HUES48 (cell line): ENCODE results near the gene MIGA2.

Source experiments
- H3K27ac ChIP-seq: one replicate; pipeline ENCODE4 v1.7.0; 2013; ENCODE audit warnings: low read depth, low read length, inconsistent platforms
- H3K27me3 ChIP-seq: 2 replicates; pipeline ENCODE4 v1.6.1; 2013; ENCODE audit warnings: mild to moderate bottlenecking, low read length; ENCODE audit not compliant: control insufficient read depth, insufficient read depth
- H3K36me3 ChIP-seq: 2 replicates; pipeline ENCODE4 v1.6.1; 2013; ENCODE audit warnings: low read length; ENCODE audit not compliant: control insufficient read depth, insufficient read depth
- H3K4me1 ChIP-seq: 2 replicates; pipeline ENCODE4 v1.6.1; 2013; ENCODE audit warnings: mild to moderate bottlenecking, low read length; ENCODE audit not compliant: control insufficient read depth, insufficient read depth
- H3K4me3 ChIP-seq: 2 replicates; pipeline ENCODE4 v1.5.1; 2013; ENCODE audit warnings: mild to moderate bottlenecking, low read depth, low read length
- H3K9ac ChIP-seq: 2 replicates; pipeline ENCODE4 v1.6.1; 2013; ENCODE audit warnings: mild to moderate bottlenecking, low read depth, low read length, moderate library complexity
- H3K9me3 ChIP-seq: 2 replicates; pipeline ENCODE4 v1.6.1; 2013; ENCODE audit warnings: low read length; ENCODE audit not compliant: control insufficient read depth, insufficient read depth

MIGA2 gene

GRCh38 chr9:129012343-129012742, 24.1 kb upstream of the MIGA2 start:
- no peaks in the 10 kb centered on the region for H3K27me3 ChIP-seq
- no peak overlapping the region for H3K4me3 ChIP-seq
- no peak overlapping the region for H3K9ac ChIP-seq
- H3K4me1 ChIP-seq: no peaks in the 10 kb centered on the region
- no peak overlapping the region for H3K27ac ChIP-seq
- H3K36me3 ChIP-seq: peaks cover 80% of the 10 kb centered on the region
- H3K9me3 ChIP-seq: no peaks in the 10 kb centered on the region

- Histone ChIP-seq H3K27me3 (no peaks in the 10 kb centered on the region), H3K27ac (no peak overlapping the region), H3K4me3 (no peak overlapping the region), H3K4me1 (no peaks in the 10 kb centered on the region), H3K9ac (no peak overlapping the region), H3K9me3 (no peaks in the 10 kb centered on the region), H3K36me3 (peaks cover 74% of the 10 kb centered on the region)
Measured at GRCh38 chr9:129012893-129013448, 23.5 kb upstream of the MIGA2 start.

- Histone ChIP-seq H3K27me3 (no peaks in the 10 kb centered on the region), H3K4me1 (no peaks in the 10 kb centered on the region), H3K9me3 (no peaks in the 10 kb centered on the region), H3K9ac (no peak overlapping the region), H3K36me3 (peaks cover 68% of the 10 kb centered on the region), H3K27ac (no peak overlapping the region), H3K4me3 (no peak overlapping the region)
Measured at GRCh38 chr9:129013674-129014073, 22.8 kb upstream of the MIGA2 start.

- peaks cover 68% of the 10 kb centered on the region for H3K36me3 ChIP-seq
- H3K9ac ChIP-seq: no peak overlapping the region
- no peak overlapping the region for H3K27ac ChIP-seq
Measured at GRCh38 chr9:129014124-129014523, 22.3 kb upstream of the MIGA2 start.

GRCh38 chr9:129014608-129015007, 21.8 kb upstream of the MIGA2 start:
- H3K27ac ChIP-seq: no peak overlapping the region
- no peaks in the 10 kb centered on the region for H3K27me3 ChIP-seq
- H3K36me3 ChIP-seq: peaks cover 66% of the 10 kb centered on the region
- no peak overlapping the region for H3K9ac ChIP-seq
- no peaks in the 10 kb centered on the region for H3K9me3 ChIP-seq
- H3K4me1 ChIP-seq: no peaks in the 10 kb centered on the region
- H3K4me3 ChIP-seq: no peak overlapping the region

More at GRCh38 chr9:129014124-129014523, 22.3 kb upstream of the MIGA2 start:
- H3K4me3 ChIP-seq: no peak overlapping the region
- no peaks in the 10 kb centered on the region for H3K27me3 ChIP-seq
- no peaks in the 10 kb centered on the region for H3K4me1 ChIP-seq
- no peaks in the 10 kb centered on the region for H3K9me3 ChIP-seq

GRCh38 chr9:129021091-129021490, 15.3 kb upstream of the MIGA2 start:
- Histone ChIP-seq H3K9ac (no peak overlapping the region), H3K9me3 (no peaks in the 10 kb centered on the region), H3K4me1 (peaks cover 4% of the 10 kb centered on the region; the same call in 1 of the 2 replicates), H3K36me3 (0 out of 2 replicates have a peak, but pooled peaks cover 7% of the 10 kb centered on the region), H3K27ac (no peak overlapping the region), H3K4me3 (no peak overlapping the region), H3K27me3 (no peaks in the 10 kb centered on the region)

- no peak overlapping the region for H3K27ac ChIP-seq
Measured at GRCh38 chr9:129022037-129022436, 14.4 kb upstream of the MIGA2 start.

GRCh38 chr9:129023036-129023907, 13.2 kb upstream of the MIGA2 start:
- H3K27ac ChIP-seq: peak overlapping the region; percentile 46
- peaks cover 11% of the 10 kb centered on the region for H3K4me1 ChIP-seq
- 0 out of 2 replicates have a peak, but pooled peaks cover 4% of the 10 kb centered on the region for H3K36me3 ChIP-seq
- H3K9ac ChIP-seq: no peak overlapping the region
- H3K4me3 ChIP-seq: no peak overlapping the region
- H3K27me3 ChIP-seq: no peaks in the 10 kb centered on the region
- no peaks in the 10 kb centered on the region for H3K9me3 ChIP-seq

More at GRCh38 chr9:129022037-129022436, 14.4 kb upstream of the MIGA2 start:
- Histone ChIP-seq H3K4me3 (no peak overlapping the region), H3K4me1 (peaks cover 9% of the 10 kb centered on the region), H3K9me3 (no peaks in the 10 kb centered on the region), H3K36me3 (0 out of 2 replicates have a peak, but pooled peaks cover 6% of the 10 kb centered on the region), H3K27me3 (no peaks in the 10 kb centered on the region), H3K9ac (no peak overlapping the region)

GRCh38 chr9:129023908-129024233, 12.6 kb upstream of the MIGA2 start:
- Histone ChIP-seq H3K27ac (peak overlapping the region; percentile 46), H3K36me3 (0 out of 2 replicates have a peak, but pooled peaks cover 3% of the 10 kb centered on the region), H3K9ac (no peak overlapping the region), H3K4me1 (peaks cover 11% of the 10 kb centered on the region), H3K9me3 (no peaks in the 10 kb centered on the region), H3K27me3 (no peaks in the 10 kb centered on the region), H3K4me3 (no peak overlapping the region)

- no peaks in the 10 kb centered on the region for H3K9me3 ChIP-seq
Measured at GRCh38 chr9:129026442-129027223, 9.8 kb upstream of the MIGA2 start.

More at GRCh38 chr9:129026442-129027223, 9.8 kb upstream of the MIGA2 start:
- Histone ChIP-seq H3K27ac (peak overlapping the region; percentile 51), H3K36me3 (no peaks in the 10 kb centered on the region), H3K9ac (0 out of 2 replicates have a peak overlapping the region, but pooled peaks have one; percentile 14), H3K27me3 (no peaks in the 10 kb centered on the region), H3K4me3 (peak overlapping the region; percentile 84), H3K4me1 (peaks cover 11% of the 10 kb centered on the region)
